NCI-H187 treated with DMSO at 0.1 percent for 48 hours (cell line): ENCODE measurements around the gene SEMA4F.

ENCODE experiments used
- DNase-seq: peaks from one replicate; lab custom pipeline; 2025; lab: John Stamatoyannopoulos, UW

The SEMA4F gene

DNA sequence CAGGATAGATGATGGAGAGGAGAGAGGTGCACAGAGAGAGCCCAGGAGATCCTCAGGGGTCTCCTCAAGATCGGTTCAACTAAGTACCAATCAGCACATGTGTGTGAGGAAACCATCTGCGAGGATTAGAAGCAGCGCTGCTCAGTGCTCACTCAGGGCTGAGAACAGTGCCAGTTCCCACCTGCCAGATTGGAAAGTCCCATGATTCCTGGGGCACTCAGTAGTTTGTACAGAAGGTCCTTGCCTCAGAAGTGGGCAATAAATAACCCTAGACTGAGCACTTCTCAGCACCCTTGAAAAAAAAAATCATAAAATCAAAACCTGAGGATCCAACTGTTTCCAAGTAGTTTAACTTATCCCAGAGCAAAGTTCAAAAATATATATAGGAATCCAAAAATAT, 53.8 kb downstream of the SEMA4F start:
- DNase-seq, result no peak

DNA sequence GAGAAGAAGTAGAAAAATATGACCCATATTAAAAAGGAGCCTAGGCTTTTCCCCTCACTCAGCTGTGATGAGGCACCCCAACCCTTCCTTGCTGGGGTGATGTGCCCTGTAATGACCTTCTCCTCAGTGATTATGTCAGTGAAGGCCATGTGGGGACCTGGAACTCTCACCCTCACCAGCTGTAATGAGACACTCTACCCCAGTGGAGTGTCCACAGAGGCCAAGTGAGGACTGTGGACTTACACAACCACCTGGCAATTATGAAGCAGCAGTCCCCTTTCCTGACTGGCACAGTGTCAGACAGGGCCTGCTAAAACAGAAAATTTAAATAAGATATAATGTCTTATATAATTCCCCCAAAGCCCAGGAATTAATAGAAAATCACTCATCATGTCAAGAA, 54.2 kb downstream of the SEMA4F start:
- no peak for DNase-seq

DNA sequence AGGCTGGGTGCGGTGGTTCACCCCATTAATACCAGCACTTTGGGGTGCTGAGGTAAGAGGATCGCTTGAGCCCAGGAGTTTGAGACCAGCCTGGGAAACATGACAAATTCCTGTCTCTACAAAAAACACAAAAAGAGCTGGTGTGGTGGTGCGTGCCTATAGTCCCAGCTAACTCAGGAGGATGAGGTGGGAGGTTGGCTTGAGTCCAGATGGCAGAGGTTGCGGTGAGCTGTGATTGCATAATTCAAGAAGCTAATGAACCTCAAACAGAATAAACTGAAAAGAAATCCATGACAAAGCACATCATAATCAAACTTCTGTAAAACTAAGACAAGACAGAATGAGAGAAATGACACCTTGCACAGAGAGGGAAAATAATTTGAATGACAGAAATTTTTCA, 54.8 kb downstream of the SEMA4F start:
- DNase-seq, result no peak

DNA sequence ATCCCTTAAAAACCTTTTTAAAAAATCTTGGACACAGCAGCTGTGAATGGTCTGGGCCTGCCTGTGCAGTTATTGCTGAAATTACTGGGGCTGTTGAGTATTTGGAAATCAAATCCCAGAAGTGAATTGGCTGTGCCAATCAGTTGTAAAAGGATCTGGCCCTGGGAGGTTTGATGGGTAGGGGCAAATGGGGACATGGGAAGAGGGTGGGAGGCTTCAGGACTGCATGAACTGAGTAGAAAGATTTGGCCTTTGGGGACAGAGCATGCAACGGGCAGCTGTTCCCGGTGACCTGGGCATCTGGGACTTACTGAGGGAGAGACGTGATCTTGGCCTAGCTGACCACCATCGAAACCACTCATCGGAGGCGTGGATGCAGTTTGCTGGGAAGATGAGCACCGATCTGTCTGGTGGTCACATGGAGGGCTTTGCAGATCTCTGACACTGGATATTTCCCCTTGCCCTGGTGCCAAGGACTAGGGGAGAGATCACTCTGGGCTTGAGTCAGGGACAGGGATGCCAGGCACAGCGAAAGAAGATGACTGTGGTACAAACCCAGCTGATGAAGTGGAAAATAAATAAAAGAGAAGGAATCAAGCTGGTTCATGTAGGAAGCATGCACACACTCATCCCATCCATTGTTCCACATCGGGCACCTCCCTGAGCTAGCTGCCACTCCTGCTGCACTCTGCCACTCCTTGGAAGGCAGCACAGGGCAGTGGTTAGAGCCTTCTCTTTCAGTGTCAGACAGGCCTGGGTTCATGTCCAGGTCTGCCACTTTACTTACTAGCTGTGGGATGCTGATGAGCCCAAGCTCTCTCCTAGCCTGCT, 58.4 kb downstream of the SEMA4F start:
- DNase-seq, result no peak

DNA sequence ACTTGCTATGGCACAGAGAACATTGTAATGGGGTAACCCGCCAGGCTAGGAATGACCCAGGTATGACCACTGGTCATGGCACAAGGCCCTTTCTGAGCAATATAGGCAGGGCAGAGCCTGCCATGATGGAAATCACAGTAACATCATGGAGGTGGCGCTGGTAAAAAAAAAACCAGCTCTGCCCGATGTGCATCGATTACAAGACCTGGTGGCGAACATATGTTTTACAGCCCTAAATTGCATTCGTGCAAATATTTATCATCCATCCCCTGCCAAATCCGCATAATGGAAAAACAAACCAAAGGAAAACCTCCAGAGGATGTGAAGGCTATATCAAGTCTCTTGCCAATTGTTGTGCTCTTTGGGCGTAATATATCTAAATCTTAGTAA, 60.6 kb downstream of the SEMA4F start:
- no peak for DNase-seq

DNA sequence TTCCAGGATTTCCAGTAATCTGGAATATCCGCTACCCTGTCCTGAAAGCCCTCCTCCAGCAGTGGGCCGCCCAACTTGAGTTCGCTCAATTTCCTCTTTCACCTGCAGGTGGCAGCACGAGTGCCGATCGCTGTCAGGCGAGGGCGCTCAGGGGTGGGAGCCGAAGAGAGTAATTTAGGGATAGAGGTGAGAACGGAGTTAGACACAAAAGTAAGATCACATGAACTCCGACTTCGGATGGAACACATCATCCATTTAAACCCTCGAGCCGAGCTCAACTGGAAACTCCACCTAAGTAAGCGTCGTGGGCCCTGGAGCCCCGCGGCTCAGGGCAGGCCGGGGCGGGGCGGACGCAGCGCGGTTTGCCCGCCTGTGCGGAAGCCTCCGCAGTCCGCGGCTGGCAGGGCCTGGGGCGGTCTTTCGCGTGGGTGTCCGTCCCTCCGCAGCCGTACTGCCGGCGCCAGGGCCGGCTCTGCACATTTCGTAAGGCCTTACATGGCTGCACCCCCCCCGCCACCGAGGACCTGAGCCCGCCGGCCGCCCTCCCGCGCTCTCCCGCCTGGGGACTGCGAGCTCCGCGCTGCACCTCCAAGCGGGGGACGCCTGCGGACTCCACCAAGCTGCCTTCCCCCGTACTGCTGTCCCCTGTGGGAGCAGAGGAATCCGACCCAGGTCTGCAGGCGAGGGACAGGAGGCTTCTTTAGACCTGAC, 61.2 kb downstream of the SEMA4F start:
- peak; percentile 14 for DNase-seq

DNA sequence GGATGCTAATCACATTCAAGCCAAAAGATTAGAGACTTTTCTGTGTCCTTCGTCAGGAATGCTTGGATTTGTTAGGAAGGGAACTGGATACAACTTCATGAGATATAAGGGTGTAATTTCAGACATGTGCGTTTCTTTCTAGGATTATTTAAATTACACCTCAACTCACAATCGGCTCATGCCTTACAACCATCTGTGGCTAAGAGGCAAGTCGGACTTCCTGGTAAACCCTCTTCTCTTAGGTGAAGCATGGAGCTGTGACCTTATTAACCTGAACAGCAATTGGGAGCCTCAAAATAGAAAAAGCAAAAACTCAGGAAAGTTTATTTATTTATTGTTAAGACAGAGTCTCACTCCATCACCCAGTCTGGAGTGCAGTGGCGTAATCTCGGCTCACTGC, 61.8 kb downstream of the SEMA4F start:
- DNase-seq, result no peak

DNA sequence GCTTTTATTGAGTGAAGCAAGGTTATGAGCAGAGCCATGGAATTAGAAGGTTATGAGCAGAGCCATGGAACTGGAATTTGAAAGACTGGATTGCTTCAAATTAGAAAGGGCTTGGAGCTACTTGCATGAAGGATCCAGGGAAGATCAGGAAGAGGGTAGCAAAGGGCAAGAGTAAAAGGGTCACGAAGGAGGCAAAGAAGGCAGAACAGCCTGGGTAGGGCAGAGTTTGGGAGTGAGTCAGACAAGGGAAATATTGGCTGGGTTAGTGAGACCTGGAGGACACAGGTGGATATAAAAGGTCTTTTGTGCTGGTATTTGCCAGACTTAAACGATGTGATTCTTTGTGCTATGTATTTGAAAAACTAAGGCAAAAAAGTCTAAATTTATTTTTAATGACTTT, 65.0 kb downstream of the SEMA4F start:
- DNase-seq, result no peak

DNA sequence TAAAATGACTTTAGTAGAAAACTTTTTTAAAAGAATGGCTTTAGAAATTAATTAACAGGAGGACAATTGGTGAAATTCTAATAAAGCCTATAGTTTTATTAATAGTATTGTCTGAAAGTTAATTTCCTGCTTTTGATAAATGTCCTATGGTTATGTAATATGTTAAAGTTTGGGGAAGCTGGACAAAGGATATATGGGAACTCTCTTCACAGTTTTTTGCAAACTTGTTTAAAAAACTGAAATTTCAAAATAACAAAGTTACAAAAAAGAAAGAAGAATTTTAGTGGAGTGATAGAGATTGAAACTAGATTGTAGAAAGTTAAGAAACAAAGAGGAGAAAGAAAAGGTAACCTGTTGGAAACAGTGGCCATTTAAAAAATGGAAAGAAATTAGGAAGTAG, 67.3 kb downstream of the SEMA4F start:
- DNase-seq, result no peak

DNA sequence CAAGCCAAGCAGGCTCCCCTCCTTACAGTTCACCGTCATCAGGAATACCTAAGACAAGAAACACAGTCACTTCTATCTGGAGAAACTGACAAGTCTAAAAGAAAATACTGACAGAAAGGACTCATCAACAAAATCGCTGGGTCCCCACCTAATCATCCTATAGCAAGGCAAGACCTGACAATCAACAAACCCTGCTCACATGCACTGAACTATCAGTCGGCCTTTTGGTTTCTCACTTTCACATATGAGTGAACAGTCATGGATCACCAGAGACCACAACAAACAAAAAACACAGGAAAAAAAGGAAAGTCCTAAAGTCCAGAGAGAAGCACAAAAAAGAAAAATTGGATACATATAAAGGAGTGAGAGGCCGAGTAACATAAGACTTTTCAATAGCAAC, 70.4 kb downstream of the SEMA4F start:
- no peak for DNase-seq

DNA sequence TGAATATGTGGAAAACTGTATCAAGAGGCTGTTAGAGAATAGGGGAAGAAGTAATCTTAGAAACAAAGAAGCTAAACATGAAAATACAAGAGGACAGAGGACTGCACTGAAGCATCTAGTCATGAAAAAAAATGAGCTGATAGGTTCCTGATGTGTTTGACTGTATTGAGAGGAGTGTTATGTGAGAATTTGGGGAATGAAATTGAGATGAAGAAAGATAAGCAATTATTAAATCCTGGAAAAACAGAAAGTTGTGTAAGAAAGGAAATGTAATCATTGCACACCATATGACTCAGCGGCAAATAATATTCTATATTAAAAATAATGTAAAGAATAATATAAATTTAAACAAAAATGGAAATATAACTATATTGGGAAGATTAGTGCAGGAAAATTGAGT, 71.2 kb downstream of the SEMA4F start:
- no peak for DNase-seq

DNA sequence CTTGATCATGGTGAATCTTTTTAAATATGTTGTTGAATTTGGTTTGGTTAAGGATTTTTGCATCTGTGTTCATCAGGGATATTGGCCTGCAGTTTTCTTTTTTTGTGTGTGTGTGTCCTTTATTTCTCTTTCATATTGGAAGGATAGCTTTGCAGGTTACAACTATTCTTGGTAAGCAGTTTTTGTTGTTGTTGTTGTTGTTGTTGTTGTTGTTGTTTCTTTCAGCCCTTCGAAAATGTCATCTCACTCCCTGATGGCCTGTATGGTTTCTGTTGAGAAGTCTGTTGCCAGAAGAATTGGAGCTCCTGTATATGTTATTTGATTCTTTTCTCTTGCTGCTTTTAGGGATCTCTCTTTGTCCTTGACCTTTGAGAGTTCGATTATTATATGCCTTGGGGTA, 74.8 kb downstream of the SEMA4F start:
- no peak for DNase-seq

DNA sequence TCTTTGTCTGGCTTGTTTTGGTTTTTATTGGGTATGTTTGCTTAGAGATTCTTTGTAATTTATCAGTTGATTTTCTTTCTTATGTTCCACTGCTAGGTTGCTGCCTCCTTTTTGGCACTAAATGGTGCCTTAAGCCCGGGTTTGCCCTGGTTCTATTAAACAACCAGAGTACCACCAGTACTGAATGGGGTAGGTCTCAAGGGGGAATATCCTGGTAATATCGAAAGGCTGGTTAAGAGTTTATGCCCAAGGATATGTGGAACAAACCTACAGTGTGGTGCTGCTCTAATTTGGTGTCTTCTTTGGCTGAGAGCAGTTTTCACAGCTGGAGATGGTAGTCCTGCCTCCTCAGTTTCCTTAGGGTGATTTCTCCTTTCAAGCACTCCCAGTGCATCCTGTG, 76.5 kb downstream of the SEMA4F start:
- DNase-seq, result no peak
